HEK293 (cell line): ENCODE results near the gene FUBP1.

Experiments
- CTCF ChIA-PET: fragments of 350-600 bp; formaldehyde crosslinking; extraction: SDS; loops from one replicate; lab custom pipeline; 2021; ENCODE audit warnings: antibody characterized with exemption; lab: Yijun Ruan, JAX
- POLR2A ChIA-PET: fragments of 300-600 bp; formaldehyde crosslinking; extraction: SDS; loops from one replicate; lab custom pipeline; 2020; ENCODE audit warnings: antibody characterized with exemption, inconsistent platforms; lab: Yijun Ruan, JAX
- H3K27ac ChIP-seq: fragments of 200-500 bp; sonication (Bioruptor generic); 2 replicates; pipeline ENCODE4 v1.5.1; 2014; ENCODE audit warnings: low read depth, low read length, control low read depth, inconsistent platforms; ENCODE audit errors: extremely low read depth
- H3K36me3 ChIP-seq, 2 experiments: fragments of 200-500 bp in 1 of 2; sonication (Bioruptor generic) in 1 of 2; 1 replicate in 1 of 2; 2 replicates in 1 of 2; pipeline ENCODE4 v1.5.1; 2014 to 2017; ENCODE audit warnings: inconsistent platforms in 2 of 2, low read length in 2 of 2; ENCODE audit not compliant: control insufficient read depth in 2 of 2, insufficient read depth in 1 of 2
- H3K4me1 ChIP-seq: fragments of 200-500 bp; sonication (Bioruptor generic); 2 replicates; pipeline ENCODE4 v1.5.1; 2014; ENCODE audit warnings: mild to moderate bottlenecking, low read length, inconsistent platforms; ENCODE audit not compliant: control insufficient read depth, insufficient read depth
- H3K4me3 ChIP-seq: 2 replicates; pipeline ENCODE4 v1.5.1; 2011; ENCODE audit warnings: low read depth, mild to moderate bottlenecking, control low read depth, low read length, moderate library complexity
- H3K9me3 ChIP-seq: fragments of 200-500 bp; sonication (Bioruptor generic); 2 replicates; pipeline ENCODE4 v1.5.1; 2014; ENCODE audit warnings: low read depth, low read length, inconsistent platforms; ENCODE audit not compliant: control insufficient read depth, insufficient read depth
- ATF2 ChIP-seq: fragments of 450-650 bp; formaldehyde crosslinking; IDR thresholded peaks from 2 replicates; pipeline ENCODE4 v1.5.1; 2016; ENCODE audit warnings: missing biosample characterization, missing genetic modification characterization, low read depth
- HOXD13 ChIP-seq: sonication (generic); formaldehyde crosslinking; IDR thresholded peaks from 2 replicates; pipeline ENCODE4 v1.8.0; 2022; ENCODE audit warnings: missing genetic modification reagents, borderline replicate concordance
- REST ChIP-seq: fragments of 450-650 bp; formaldehyde crosslinking; IDR thresholded peaks from 2 replicates; pipeline ENCODE4 v1.5.1; 2016; ENCODE audit warnings: missing biosample characterization, missing genetic modification characterization
- ZBTB10 ChIP-seq: fragments of 450-650 bp; formaldehyde crosslinking; IDR thresholded peaks from 2 replicates; pipeline ENCODE4 v1.5.1; 2016; ENCODE audit warnings: missing biosample characterization, missing genetic modification characterization
- ZEB2 ChIP-seq: fragments of 450-650 bp; formaldehyde crosslinking; IDR thresholded peaks from 2 replicates; pipeline ENCODE4 v1.5.1; 2016; ENCODE audit warnings: missing biosample characterization, missing genetic modification characterization
- ZNF138 ChIP-seq: fragments of 450-650 bp; formaldehyde crosslinking; IDR thresholded peaks from 2 replicates; pipeline ENCODE4 v1.5.1; 2016; ENCODE audit warnings: missing biosample characterization, missing genetic modification characterization, borderline replicate concordance
- ZNF140 ChIP-seq: fragments of 450-650 bp; formaldehyde crosslinking; IDR thresholded peaks from 2 replicates; pipeline ENCODE4 v1.5.1; 2016; ENCODE audit warnings: missing biosample characterization, missing genetic modification characterization
- ZNF302 ChIP-seq: fragments of 450-650 bp; formaldehyde crosslinking; IDR thresholded peaks from 2 replicates; pipeline ENCODE4 v1.5.1; 2016; ENCODE audit warnings: missing biosample characterization, missing genetic modification characterization, low read depth
- ZNF394 ChIP-seq: fragments of 450-650 bp; formaldehyde crosslinking; IDR thresholded peaks from 2 replicates; pipeline ENCODE4 v1.5.1; 2016; ENCODE audit warnings: missing biosample characterization, missing genetic modification characterization, mild to moderate bottlenecking, moderate library complexity, borderline replicate concordance
- ZNF398 ChIP-seq: fragments of 450-650 bp; formaldehyde crosslinking; IDR thresholded peaks from 2 replicates; pipeline ENCODE4 v1.5.1; 2017; ENCODE audit warnings: missing biosample characterization, missing genetic modification characterization
- ZNF423 ChIP-seq: fragments of 450-650 bp; formaldehyde crosslinking; IDR thresholded peaks from 2 replicates; pipeline ENCODE4 v1.5.1; 2016; ENCODE audit warnings: missing biosample characterization, missing genetic modification characterization
- ZNF48 ChIP-seq: fragments of 450-650 bp; formaldehyde crosslinking; IDR thresholded peaks from 2 replicates; pipeline ENCODE4 v1.5.1; 2016; ENCODE audit warnings: missing biosample characterization, missing genetic modification characterization
- ZNF513 ChIP-seq: fragments of 450-650 bp; IDR thresholded peaks from 2 replicates; pipeline ENCODE4 v1.5.1; 2018; ENCODE audit warnings: missing biosample characterization, missing genetic modification characterization
- ZNF530 ChIP-seq: fragments of 450-650 bp; formaldehyde crosslinking; IDR thresholded peaks from 2 replicates; pipeline ENCODE4 v1.5.1; 2016; ENCODE audit warnings: low read depth, missing biosample characterization, missing genetic modification characterization
- ZNF571 ChIP-seq: fragments of 450-650 bp; formaldehyde crosslinking; IDR thresholded peaks from 2 replicates; pipeline ENCODE4 v1.5.0; 2017; ENCODE audit warnings: missing biosample characterization, missing genetic modification characterization
- ZNF670 ChIP-seq: fragments of 450-650 bp; formaldehyde crosslinking; IDR thresholded peaks from 2 replicates; pipeline ENCODE4 v1.5.1; 2016; ENCODE audit warnings: missing biosample characterization, missing genetic modification characterization, low read depth
- ZNF701 ChIP-seq: fragments of 450-650 bp; formaldehyde crosslinking; IDR thresholded peaks from 2 replicates; pipeline ENCODE4 v1.5.1; 2016; ENCODE audit warnings: missing biosample characterization, missing genetic modification characterization
- ZNF768 ChIP-seq: fragments of 450-650 bp; formaldehyde crosslinking; IDR thresholded peaks from 2 replicates; pipeline ENCODE4 v1.5.1; 2018; ENCODE audit warnings: missing biosample characterization, mild to moderate bottlenecking, missing genetic modification characterization
- ZNF791 ChIP-seq: fragments of 450-650 bp; formaldehyde crosslinking; IDR thresholded peaks from 2 replicates; pipeline ENCODE4 v1.5.1; 2016; ENCODE audit warnings: missing biosample characterization, missing genetic modification characterization
- ZSCAN5A ChIP-seq: fragments of 450-650 bp; formaldehyde crosslinking; IDR thresholded peaks from 2 replicates; pipeline ENCODE4 v1.5.1; 2016; ENCODE audit warnings: missing biosample characterization, missing genetic modification characterization

Gene FUBP1

GRCh38 chr1:77953907-77954306 lies 25.0 kb downstream of the FUBP1 start:
- H3K4me1 ChIP-seq: no peaks in the 10 kb centered on the region

More at GRCh38 chr1:77953907-77954306, 25.0 kb downstream of the FUBP1 start:
- no peaks in the 10 kb centered on the region for H3K9me3 ChIP-seq
- no peak overlapping the region for H3K27ac ChIP-seq
- no peak overlapping the region for H3K4me3 ChIP-seq
- POLR2A ChIA-PET: no interaction called here
- CTCF ChIA-PET: no interaction called here
- TF ChIP-seq HOXD13 (CRISPR knock-in tag) (no peak), ZNF670 (no peak), ZNF398 (no peak), ZNF48 (tag by site-specific recombination) (no peak), ZNF138 (tag by site-specific recombination) (no peak), ZNF791 (tag by site-specific recombination) (no peak), ZNF513 (tag by site-specific recombination) (no peak), REST (tag by site-specific recombination) (no peak), ZSCAN5A (tag by site-specific recombination) (no peak), ZNF768 (tag by site-specific recombination) (no peak), ZNF571 (tag by site-specific recombination) (no peak), ZNF423 (tag by site-specific recombination) (no peak), ZNF530 (tag by site-specific recombination) (no peak), ZNF394 (no peak), ZBTB10 (tag by site-specific recombination) (no peak), ZNF701 (tag by site-specific recombination) (no peak), ATF2 (no peak), ZNF302 (tag by site-specific recombination) (no peak), ZEB2 (tag by site-specific recombination) (no peak), ZNF140 (tag by site-specific recombination) (no peak)
- H3K36me3 ChIP-seq: peaks cover 82 to 98% of the 10 kb centered on the region in 2 experiments
